ENCODE data around the gene KDM2B.

Gene KDM2B

GRCh38 chr12:121427556-121428050, 153.2 kb downstream of the KDM2B start:
- Histone ChIP-seq H3K27me3 (ENCODE audit: control insufficient read depth, insufficient read depth, low read length) (no peaks in the 10 kb centered on the region), H3K27ac (ENCODE audit: low read length) (no peak overlapping the region), H3K9me3 (ENCODE audit: control insufficient read depth, insufficient read depth, low read length) (no peaks in the 10 kb centered on the region), H3K4me3 (ENCODE audit: low read length) (no peak overlapping the region), H3K4me1 (ENCODE audit: control insufficient read depth, insufficient read depth, low read length) (no peaks in the 10 kb centered on the region), H3K36me3 (ENCODE audit: control insufficient read depth, insufficient read depth, low read length) (peaks cover 35% of the 10 kb centered on the region; the same call in 1 of the 2 replicates)
- DNase-seq (ENCODE audit: low read depth, low spot score): no peak
- WGBS (ENCODE audit: insufficient coverage, insufficient read length): no CpG with 5 or more reads among the region's 2 CpGs

DNA sequence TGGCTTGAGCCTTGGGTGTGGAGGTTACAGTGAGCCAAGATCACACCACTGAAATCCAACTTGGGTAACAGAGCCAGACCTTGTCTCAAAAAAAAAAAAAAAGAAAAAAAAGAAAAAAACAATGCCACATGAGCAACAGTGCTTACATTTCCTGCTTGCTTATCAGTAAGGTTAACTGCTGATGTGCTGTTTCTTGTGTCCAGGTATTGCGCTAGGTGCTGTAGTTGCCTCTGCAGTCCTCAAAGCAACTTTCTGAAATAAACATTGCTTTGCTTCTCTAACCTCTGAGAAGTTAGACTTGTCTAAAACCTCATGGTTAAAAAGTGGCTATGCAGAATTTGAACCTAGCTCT, 156.2 kb downstream of the KDM2B start:
- H3K36me3 ChIP-seq (ENCODE audit: control insufficient read depth, insufficient read depth, low read length): peaks cover 32% of the 10 kb centered on the region; the same call in 1 of the 2 replicates

GRCh38 chr12:121423682-121424623, 156.9 kb downstream of the KDM2B start:
- no peaks in the 10 kb centered on the region for H3K9me3 ChIP-seq (ENCODE audit: control insufficient read depth, insufficient read depth, low read length)
- DNase-seq (ENCODE audit: low read depth, low spot score): no peak
- peaks cover 31% of the 10 kb centered on the region; the same call in 1 of the 2 replicates for H3K36me3 ChIP-seq (ENCODE audit: control insufficient read depth, insufficient read depth, low read length)
- no peak overlapping the region for H3K4me3 ChIP-seq (ENCODE audit: low read length)
- no peaks in the 10 kb centered on the region for H3K27me3 ChIP-seq (ENCODE audit: control insufficient read depth, insufficient read depth, low read length)
- H3K4me1 ChIP-seq (ENCODE audit: control insufficient read depth, insufficient read depth, low read length): no peaks in the 10 kb centered on the region
- no CpG with 5 or more reads among the region's 13 CpGs for WGBS (ENCODE audit: insufficient coverage, insufficient read length)
- H3K27ac ChIP-seq (ENCODE audit: low read length): no peak overlapping the region

More for the DNA sequence above, 156.2 kb downstream of the KDM2B start:
- Histone ChIP-seq H3K4me1 (ENCODE audit: control insufficient read depth, insufficient read depth, low read length) (no peaks in the 10 kb centered on the region), H3K9me3 (ENCODE audit: control insufficient read depth, insufficient read depth, low read length) (no peaks in the 10 kb centered on the region), H3K27me3 (ENCODE audit: control insufficient read depth, insufficient read depth, low read length) (no peaks in the 10 kb centered on the region), H3K4me3 (ENCODE audit: low read length) (no peak overlapping the region), H3K27ac (ENCODE audit: low read length) (no peak overlapping the region)
- DNase-seq (ENCODE audit: low read depth, low spot score): no peak
- WGBS (ENCODE audit: insufficient coverage, insufficient read length): no CpG with 5 or more reads among the region's 1 CpG

- H3K4me3 ChIP-seq (ENCODE audit: low read length): no peak overlapping the region
- no peaks in the 10 kb centered on the region for H3K9me3 ChIP-seq (ENCODE audit: control insufficient read depth, insufficient read depth, low read length)
- H3K27ac ChIP-seq (ENCODE audit: low read length): no peak overlapping the region
- H3K27me3 ChIP-seq (ENCODE audit: control insufficient read depth, insufficient read depth, low read length): no peaks in the 10 kb centered on the region
- no CpG with 5 or more reads among the region's 14 CpGs for WGBS (ENCODE audit: insufficient coverage, insufficient read length)
- H3K36me3 ChIP-seq (ENCODE audit: control insufficient read depth, insufficient read depth, low read length): peaks cover 26% of the 10 kb centered on the region; the same call in 1 of the 2 replicates
- DNase-seq (ENCODE audit: low read depth, low spot score): no peak
- no peaks in the 10 kb centered on the region for H3K4me1 ChIP-seq (ENCODE audit: control insufficient read depth, insufficient read depth, low read length)
Measured at GRCh38 chr12:121423253-121423652, 157.6 kb downstream of the KDM2B start.

DNA sequence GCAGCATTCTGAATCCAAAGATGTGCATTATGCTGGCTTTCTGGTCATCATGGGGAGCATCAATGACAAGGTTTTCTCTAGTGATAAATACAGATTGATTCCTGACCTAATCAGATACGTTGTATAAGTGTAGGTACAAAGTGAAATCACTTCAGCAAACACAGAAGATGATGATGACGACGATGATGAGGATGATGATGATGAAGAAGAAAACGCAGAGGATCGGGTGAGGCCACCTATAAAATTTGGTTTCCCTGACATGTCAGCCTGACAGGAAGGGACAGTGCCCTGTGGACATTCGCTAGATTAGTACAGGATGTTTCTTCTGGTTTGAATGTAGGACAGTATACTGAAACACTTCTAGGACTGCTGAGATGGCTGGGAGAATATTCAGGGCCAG, 160.7 kb downstream of the KDM2B start:
- H3K4me3 ChIP-seq (ENCODE audit: low read length): no peak overlapping the region
- no peaks in the 10 kb centered on the region for H3K27me3 ChIP-seq (ENCODE audit: control insufficient read depth, insufficient read depth, low read length)
- no peaks in the 10 kb centered on the region for H3K4me1 ChIP-seq (ENCODE audit: control insufficient read depth, insufficient read depth, low read length)
- DNase-seq (ENCODE audit: low read depth, low spot score): no peak
- 100% methylated on average over 3 of the region's 6 CpGs for WGBS (ENCODE audit: insufficient coverage, insufficient read length)
- no peak overlapping the region for H3K27ac ChIP-seq (ENCODE audit: low read length)
- peaks cover 26% of the 10 kb centered on the region; the same call in 1 of the 2 replicates for H3K36me3 ChIP-seq (ENCODE audit: control insufficient read depth, insufficient read depth, low read length)
- H3K9me3 ChIP-seq (ENCODE audit: control insufficient read depth, insufficient read depth, low read length): no peaks in the 10 kb centered on the region

DNA sequence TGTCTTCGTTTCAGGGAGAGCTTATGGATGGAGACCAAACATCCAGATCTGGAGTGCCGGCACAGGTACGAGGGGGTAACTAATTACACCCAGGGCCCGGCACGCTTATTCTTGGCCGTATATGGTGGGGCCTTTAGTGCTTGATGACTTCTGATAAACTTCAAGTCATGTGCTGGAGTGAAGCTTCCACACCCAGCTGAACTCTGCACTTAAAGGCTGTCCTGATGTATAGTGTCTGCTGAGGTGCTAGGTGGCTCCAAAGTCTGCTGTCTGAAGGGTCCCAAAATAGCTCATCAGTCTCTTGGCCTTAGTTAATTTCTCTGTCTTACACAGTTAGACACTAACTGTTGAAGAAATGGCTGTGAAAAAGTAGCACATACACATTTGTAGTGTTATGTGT, 163.0 kb downstream of the KDM2B start:
- no peak overlapping the region for H3K27ac ChIP-seq (ENCODE audit: low read length)
- H3K36me3 ChIP-seq (ENCODE audit: control insufficient read depth, insufficient read depth, low read length): peaks cover 14% of the 10 kb centered on the region; the same call in 1 of the 2 replicates
- H3K4me3 ChIP-seq (ENCODE audit: low read length): no peak overlapping the region
- WGBS (ENCODE audit: insufficient coverage, insufficient read length): no CpG with 5 or more reads among the region's 6 CpGs
- no peaks in the 10 kb centered on the region for H3K27me3 ChIP-seq (ENCODE audit: control insufficient read depth, insufficient read depth, low read length)
- H3K4me1 ChIP-seq (ENCODE audit: control insufficient read depth, insufficient read depth, low read length): no peaks in the 10 kb centered on the region
- no peaks in the 10 kb centered on the region for H3K9me3 ChIP-seq (ENCODE audit: control insufficient read depth, insufficient read depth, low read length)
- no peak for DNase-seq (ENCODE audit: low read depth, low spot score)

- no CpG with 5 or more reads among the region's 1 CpG for WGBS (ENCODE audit: insufficient coverage, insufficient read length)
- no peak overlapping the region for H3K27ac ChIP-seq (ENCODE audit: low read length)
- peaks cover 6% of the 10 kb centered on the region; the same call in 1 of the 2 replicates for H3K36me3 ChIP-seq (ENCODE audit: control insufficient read depth, insufficient read depth, low read length)
Measured at GRCh38 chr12:121413917-121414316, 166.9 kb downstream of the KDM2B start.

GRCh38 chr12:121405211-121405610, 175.6 kb downstream of the KDM2B start:
- H3K36me3 ChIP-seq (ENCODE audit: control insufficient read depth, insufficient read depth, low read length): no peaks in the 10 kb centered on the region
- no peak overlapping the region for H3K27ac ChIP-seq (ENCODE audit: low read length)
- no CpG with 5 or more reads among the region's 2 CpGs for WGBS (ENCODE audit: insufficient coverage, insufficient read length)
- H3K9me3 ChIP-seq (ENCODE audit: control insufficient read depth, insufficient read depth, low read length): no peaks in the 10 kb centered on the region
- no peaks in the 10 kb centered on the region for H3K27me3 ChIP-seq (ENCODE audit: control insufficient read depth, insufficient read depth, low read length)
- DNase-seq (ENCODE audit: low read depth, low spot score): no peak
- no peaks in the 10 kb centered on the region for H3K4me1 ChIP-seq (ENCODE audit: control insufficient read depth, insufficient read depth, low read length)
- H3K4me3 ChIP-seq (ENCODE audit: low read length): no peak overlapping the region

More at GRCh38 chr12:121413917-121414316, 166.9 kb downstream of the KDM2B start:
- Histone ChIP-seq H3K9me3 (ENCODE audit: control insufficient read depth, insufficient read depth, low read length) (no peaks in the 10 kb centered on the region), H3K27me3 (ENCODE audit: control insufficient read depth, insufficient read depth, low read length) (no peaks in the 10 kb centered on the region), H3K4me3 (ENCODE audit: low read length) (no peak overlapping the region), H3K4me1 (ENCODE audit: control insufficient read depth, insufficient read depth, low read length) (no peaks in the 10 kb centered on the region)
- DNase-seq (ENCODE audit: low read depth, low spot score): no peak

GRCh38 chr12:121404734-121405133, 176.1 kb downstream of the KDM2B start:
- no CpG with 5 or more reads among the region's 1 CpG for WGBS (ENCODE audit: insufficient coverage, insufficient read length)
- Histone ChIP-seq H3K27me3 (ENCODE audit: control insufficient read depth, insufficient read depth, low read length) (no peaks in the 10 kb centered on the region), H3K9me3 (ENCODE audit: control insufficient read depth, insufficient read depth, low read length) (no peaks in the 10 kb centered on the region), H3K4me3 (ENCODE audit: low read length) (no peak overlapping the region), H3K27ac (ENCODE audit: low read length) (no peak overlapping the region), H3K4me1 (ENCODE audit: control insufficient read depth, insufficient read depth, low read length) (no peaks in the 10 kb centered on the region), H3K36me3 (ENCODE audit: control insufficient read depth, insufficient read depth, low read length) (no peaks in the 10 kb centered on the region)
- DNase-seq (ENCODE audit: low read depth, low spot score): no peak

DNA sequence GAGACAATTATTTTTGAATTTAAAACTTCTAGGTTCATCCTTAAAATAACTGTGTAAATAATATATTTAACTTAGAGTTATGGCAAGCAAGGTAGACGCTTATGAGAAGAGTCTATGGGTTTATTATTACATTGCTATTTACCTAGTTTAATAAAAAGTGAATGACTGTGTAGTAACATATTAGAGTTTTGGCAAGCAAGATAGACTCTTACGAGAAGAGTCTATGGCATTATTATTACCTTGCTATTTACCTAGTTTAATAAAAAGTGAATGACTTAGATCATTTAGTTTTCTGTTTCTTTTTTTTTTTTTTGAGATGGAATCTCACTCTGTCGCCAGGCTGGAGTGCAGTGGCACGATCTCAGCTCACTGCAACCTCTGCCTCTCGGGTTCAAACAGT, 177.1 kb downstream of the KDM2B start:
- H3K9me3 ChIP-seq (ENCODE audit: control insufficient read depth, insufficient read depth, low read length): no peaks in the 10 kb centered on the region
- no peaks in the 10 kb centered on the region for H3K4me1 ChIP-seq (ENCODE audit: control insufficient read depth, insufficient read depth, low read length)
- no peaks in the 10 kb centered on the region for H3K27me3 ChIP-seq (ENCODE audit: control insufficient read depth, insufficient read depth, low read length)
- H3K4me3 ChIP-seq (ENCODE audit: low read length): no peak overlapping the region
- H3K36me3 ChIP-seq (ENCODE audit: control insufficient read depth, insufficient read depth, low read length): no peaks in the 10 kb centered on the region
- no peak for DNase-seq (ENCODE audit: low read depth, low spot score)
- WGBS (ENCODE audit: insufficient coverage, insufficient read length): no CpG with 5 or more reads among the region's 5 CpGs
- no peak overlapping the region for H3K27ac ChIP-seq (ENCODE audit: low read length)

All from iPS DF 6.9 (cell line).